Islet of Langerhans (tissue), 1 donor: ENCODE results near the gene ADRA2B.

Experiments
- FAIRE-seq: peaks from one replicate; lab custom pipeline; 2011; peaks lifted over from hg19 to GRCh38; lab: Jason Lieb, UNC

Gene ADRA2B

DNA sequence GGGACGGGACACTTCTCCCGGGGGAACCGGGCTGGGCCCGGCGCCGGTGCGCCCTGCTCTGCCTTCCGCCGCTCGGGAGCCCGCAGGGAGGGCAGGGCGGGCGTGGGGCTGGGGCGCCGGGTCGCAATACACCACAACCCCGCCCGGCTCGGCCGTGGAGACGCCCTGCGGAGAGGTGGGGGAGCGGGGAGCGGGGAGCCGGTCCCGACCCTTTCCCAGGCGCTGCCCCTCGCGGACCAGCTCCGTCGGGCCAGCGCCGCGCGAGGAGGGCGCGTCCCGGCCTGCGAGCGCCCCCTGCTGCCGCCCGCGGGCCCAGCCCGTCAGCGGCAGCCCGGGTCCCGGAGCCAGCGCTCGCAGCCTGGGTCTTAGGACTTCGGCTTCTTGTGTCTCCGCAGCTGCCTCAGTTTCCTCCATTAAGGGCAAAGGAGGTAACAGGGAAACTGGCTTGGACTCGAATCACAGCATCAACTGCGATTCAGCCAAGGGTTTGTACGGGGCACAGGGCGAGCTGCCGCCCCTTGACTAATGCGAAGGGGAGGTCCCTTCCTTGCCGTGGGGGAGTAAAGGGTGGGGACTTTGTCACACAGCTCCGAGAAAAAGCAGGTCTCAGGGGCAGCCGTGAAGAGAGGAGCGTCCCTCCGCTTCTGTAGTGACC, 635 bp upstream of the ADRA2B start:
- FAIRE-seq = no peak

DNA sequence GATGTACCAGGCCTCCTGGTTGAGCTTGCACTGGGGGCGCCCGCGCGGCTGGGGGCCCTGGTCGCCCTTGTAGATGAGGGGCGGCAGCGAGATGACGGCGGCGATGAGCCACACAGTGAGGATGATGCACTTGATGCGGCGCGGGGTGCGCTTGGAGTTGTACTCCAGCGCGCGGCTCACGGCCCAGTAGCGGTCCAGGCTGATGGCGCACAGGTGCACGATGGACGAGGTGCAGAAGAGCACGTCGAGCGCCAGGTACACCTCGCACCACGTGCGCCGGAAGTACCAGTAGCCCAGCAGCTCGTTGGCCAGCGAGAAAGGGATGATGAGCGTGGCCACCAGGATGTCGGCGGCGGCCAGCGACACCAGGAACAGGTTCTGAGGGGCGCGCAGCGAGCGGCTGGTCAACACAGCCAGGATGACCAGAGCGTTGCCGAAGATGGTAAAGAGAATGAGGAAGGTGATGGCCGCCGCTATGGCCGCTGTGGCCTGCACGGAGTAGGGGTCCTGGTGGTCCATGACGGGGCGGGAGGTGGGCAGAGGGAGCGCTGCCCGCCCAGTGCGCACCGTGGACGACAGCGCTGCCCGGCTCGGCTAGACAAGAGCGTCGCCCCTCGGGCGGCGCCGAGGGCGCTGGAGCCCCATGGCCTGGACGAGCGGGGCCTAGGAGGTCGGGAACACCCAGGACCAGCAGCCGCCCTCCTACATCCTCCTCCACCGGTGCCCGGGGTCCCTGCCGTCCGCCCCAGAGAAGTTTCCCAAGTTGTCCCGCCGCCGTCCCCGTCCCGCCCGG, 544 bp downstream of the ADRA2B start:
- FAIRE-seq = no peak

DNA sequence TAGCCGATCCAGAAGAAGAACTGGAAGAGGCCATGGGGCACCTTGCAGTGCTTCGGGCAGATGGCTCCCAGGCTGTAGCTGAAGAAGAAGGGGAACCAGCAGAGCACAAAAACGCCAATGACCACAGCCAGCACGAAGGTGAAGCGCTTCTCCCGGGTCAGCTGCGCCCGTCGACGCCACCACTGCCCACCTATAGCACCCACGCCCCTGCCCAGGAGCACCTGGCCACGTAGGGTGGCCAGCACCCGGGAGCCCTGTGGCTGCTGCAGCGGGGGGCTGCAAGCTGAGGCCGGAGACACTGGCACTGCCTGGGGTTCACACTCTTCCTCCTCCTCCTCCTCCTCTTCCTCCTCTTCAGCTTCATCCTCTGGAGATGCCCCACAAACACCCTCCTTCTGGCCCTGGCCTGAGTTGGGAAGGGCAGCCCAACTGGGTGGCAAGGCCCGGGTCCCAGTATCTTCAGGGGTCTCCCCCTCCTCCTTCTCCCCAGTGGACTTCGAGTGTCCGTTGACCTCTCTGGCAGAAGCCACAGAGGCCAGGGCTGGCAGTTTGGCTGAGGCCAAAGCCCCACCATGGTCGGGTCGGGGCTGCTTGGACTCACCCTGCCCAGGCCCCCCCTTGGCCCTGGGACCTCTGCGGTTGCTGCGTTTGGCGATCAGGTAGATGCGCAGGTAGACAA, 1.3 kb downstream of the ADRA2B start:
- no peak for FAIRE-seq

DNA sequence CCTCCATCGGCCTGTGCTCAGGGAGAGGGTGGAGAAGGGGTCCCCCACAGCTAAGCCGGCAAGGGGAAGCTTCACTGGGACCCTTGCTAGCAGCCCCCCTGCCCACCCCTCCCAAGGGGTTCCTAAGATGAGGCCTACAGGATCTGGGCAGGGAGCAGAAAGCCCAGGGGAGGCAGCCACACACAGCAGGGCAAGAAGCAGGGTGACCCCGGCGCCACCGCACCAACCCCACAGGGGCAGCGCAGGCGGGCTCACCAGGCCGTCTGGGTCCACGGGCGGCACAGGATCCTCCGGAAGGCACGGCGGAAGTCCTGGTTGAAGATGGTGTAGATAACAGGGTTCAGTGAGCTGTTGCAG, 1.8 kb downstream of the ADRA2B start:
- FAIRE-seq = no peak

DNA sequence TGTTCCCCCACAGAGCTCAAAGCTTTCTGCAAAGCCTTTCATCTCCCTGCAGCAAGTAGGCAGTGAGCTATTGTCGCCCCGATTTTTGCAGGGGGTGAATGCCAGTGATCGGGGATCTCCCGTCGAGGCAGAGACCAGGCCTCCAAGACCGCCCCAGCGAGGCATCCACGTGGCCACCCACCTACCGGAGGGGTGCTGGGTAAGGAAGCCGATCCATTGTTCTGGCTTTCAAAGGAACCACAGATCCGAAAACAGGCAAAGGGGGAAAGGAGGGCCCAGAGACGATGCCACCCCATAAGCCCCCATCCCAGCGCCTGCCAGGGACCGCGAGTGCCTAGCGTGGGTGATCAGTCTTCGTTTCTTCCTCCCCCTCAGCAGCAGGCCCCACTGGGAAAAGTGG, 2.4 kb downstream of the ADRA2B start:
- FAIRE-seq = no peak

DNA sequence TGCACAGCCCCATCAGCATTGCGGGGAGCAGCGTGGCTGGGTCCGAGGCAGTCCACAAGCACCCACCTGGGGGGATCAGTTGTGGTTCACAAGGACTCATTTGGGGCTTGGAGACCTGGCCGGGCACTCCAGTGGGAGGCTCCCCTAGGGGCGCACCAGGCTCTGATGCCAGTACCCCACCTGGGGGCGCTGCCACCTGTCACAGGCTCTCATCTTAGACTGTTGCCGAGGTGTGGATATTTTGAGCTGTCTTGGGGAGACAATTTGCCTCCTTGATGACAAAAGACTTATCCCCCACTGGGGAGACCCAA, 3.0 kb downstream of the ADRA2B start:
- no peak for FAIRE-seq

DNA sequence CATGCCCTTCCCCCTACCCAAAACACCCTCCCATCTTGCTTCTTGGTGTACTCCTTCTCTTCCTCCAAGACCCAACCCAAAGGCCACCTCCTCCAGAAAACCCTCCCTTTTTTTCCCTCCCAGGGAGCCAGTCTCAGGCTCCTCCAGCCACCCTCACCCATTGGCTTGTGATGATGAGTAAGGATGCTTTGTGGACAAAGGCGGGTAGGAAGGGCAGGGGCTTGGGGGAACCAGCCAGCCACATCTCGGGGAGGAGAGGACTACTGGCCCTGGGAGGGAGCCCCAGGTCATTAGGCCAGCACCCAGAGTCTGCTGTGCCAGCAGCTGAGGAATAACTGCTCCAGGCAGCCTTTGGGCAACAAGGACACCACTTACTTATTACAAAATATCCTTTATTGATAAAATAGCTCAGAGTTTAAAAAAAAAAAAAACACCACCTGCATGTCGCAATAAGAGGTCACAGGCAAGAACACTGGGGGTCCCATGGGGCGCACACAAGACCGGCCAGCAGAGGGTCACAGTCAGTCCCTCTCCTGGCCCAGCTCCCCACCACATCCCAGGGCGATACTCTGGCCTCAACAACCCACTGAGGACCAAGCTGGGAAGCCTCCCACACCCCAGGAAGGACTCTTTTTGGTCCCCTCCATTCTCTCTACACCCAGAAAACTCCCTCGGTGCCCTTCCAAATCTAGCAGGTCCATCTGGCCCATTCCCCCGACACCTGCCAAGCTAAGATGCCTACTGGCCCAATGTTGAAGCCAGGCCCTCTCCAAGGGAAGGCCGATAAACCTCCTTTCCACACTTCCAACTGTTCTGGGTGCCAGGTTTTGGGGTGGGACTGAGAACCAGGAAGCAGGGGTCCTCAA, 3.6 kb downstream of the ADRA2B start:
- no peak for FAIRE-seq

DNA sequence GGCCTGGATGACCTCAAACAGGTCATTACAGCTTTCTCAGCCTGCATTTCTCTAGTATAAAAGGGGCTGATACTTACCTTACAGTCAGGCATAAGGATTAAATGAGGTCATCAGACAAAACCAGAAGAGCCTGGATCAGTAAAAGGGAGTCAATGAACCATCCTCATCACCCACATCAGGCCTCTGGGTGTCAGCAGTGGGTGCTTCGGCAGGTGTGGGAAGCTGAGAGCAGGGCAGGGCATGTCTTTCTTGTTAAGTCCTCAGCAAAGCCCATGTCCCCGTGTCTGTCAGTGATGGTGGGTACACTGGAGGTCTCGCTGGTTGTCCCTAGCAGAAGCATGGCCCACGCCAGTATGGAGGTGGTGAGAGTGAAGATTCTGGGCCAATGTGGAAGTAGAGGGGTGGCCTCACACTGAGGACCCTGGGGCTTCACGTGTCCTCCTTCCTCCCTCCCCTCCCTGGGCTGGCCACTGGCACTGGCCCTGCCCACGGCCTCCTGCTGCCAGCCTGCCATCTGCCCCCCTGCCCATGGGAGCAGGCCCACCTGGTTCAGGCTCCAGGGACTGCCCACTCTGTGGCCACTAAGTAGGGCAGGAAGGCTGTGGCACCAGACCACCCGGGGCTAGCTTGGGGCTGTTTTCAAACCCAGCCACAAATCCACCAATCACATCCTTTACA, 4.4 kb downstream of the ADRA2B start:
- no peak for FAIRE-seq

DNA sequence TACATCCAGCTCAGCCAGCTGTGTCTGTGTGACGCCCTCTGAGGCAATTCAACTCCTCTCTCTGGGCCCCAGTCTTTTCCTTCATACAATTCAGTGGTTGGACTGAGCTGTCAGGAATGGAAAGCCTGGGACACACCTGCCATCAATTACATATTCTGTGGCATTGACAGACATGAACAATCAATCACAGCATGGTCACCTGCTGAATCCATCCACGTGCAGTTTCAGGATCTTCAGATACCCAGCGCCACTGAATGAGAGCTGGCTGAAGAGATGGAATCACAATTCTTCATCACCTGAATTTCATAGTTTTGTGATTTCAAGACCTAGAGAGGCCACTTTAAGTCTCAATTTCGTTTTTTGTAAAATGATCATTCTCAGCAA, 5.1 kb downstream of the ADRA2B start:
- no peak for FAIRE-seq

DNA sequence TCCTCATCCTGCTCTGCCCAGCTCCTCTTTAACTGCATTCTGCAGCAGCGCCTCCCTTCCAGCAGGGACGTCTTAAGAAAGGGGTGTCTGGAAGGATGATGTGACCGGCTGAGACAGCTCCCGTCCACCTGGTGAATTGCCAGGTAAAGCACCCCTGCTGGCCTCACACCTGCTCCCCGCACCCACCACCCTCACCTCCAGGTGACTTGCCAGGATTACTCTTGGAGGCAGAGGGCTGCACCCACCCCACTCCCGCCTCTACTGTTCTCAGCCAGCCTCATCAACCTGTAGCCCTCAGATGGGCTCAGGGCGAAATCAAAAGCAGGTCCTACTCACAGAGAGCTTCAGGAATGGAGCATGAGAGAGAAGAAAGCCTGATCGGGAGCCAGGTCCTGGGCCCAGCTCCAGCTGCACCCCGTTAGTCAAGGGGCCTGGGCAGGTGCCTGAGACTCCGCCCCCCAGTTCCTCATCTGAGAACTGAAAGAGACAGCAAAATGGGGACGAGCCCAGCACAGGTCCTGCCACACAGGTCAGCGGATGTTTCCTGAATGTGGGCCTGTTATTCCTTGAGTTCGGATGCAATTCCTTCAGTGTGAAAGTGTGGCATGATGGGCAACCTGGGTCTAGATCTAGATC, 5.6 kb downstream of the ADRA2B start:
- no peak for FAIRE-seq

DNA sequence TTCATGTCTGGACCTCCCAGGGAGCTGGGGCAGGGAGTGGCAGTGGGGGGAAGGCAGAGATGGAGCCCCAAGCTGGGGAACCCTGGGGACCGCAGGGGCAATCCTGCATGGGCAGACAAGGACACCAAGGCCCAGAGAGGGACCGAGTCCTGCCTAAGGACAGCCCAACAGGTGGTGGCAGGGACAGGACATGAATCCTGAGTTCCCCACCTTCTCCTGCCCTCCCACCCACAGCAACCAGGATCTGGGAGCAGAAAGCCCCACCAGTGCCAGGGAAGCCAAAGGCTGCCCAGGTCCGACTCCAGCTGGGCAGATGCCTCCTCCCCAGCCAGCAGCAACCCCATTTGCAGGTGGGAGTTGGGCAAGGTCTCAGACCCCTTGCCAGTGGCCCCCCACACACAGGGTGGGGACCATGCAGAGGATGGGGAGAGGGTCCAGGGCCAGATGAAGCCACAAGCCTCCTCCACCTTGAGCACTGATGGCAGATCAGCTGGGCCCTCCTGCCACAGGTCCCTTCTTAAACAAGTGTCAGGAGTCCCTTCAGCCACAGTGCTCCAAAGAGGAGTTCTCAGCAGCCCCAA, 6.3 kb downstream of the ADRA2B start:
- no peak for FAIRE-seq

DNA sequence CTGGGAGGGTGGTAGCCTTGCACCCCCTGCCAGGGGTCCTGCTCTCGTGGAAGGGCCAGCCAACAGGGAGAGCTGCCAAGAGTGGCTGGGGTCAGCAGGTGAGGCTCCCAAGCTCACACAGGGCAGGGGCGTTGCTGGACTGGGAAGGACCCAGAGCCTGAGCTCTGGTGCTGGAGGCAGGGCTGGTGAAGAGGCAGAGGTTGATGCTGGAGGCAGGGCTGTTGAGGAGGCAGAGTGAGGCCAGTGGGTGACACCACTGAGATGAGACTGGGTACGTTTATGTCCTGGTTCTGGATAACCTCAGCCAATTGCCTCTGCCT, 7.0 kb downstream of the ADRA2B start:
- no peak for FAIRE-seq

DNA sequence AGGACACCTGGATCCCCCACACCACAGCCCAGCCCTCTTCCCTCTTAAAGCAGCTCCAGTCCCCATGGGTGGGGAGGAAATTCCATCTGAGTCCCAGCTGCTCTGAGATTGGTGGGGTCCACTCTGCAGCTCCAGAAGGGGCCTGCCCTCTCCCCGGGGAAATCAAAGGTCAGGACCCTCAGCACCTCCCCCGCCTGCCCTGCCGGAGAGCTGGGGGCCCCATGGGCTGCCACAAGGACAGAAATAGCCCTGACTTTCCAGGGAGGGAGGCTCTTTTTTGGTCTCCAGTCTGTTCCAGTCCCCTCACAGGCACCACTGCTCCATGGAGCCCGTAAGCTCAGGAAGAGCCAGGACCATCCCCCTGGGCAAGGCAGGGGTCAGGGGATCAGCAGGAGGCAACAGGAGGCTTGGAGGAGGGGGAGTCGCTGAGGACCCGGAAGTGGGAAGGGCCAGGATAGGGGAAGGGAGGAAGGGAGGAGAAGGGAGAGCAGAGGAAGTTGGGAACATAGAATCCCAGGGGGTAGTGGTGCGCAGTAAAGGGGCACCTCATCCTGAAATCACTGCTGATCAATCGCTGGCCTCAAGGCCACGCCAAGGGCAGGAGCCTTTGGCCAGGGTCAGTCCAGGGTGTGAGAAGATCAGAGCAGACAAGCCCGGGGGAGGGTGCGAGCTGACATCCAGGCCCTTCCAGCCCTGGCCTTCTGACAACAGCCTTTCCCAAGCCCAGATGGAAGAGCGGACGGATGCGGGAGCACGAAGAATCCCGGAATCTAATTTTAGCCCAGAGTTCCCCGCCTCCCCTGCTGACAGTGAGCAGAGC, 7.6 kb downstream of the ADRA2B start:
- FAIRE-seq = no peak

DNA sequence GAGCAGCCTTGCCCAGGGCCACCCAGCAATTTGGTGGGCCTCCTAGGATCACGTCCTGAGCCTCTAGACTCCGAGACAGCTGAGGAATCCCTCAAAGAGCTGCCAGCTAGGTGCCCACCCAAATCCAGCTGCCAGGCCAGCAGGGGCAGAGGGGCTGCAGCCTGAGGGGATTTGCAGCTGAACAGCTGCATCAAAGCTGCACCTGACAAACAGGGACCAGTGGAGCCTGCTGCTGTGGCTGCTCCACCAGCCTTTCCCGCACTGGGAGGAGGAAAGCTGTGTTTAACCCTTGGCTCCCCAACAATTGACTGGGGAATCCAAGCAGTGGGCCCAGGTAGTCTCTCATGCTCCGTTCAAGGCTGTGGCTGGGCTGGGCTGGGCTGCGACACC, 8.2 kb downstream of the ADRA2B start:
- no peak for FAIRE-seq

DNA sequence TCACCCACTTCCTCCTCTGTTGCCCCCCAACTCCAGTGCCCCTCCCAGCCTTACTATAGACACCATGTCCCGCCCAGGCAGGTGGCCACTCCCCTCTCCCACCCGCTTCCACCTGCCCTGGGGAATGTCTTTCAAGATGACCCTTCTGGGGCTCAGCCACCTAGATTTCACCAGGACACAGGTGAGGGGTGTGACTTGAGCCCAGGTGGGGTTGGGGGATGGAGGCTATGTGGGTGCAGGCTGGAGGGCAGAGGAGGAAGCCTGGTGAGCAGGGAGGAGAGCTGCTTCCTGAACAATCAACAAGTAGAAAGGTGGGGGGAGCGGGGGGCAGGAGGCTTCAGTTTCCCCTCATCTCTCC, 8.7 kb downstream of the ADRA2B start:
- FAIRE-seq = no peak

DNA sequence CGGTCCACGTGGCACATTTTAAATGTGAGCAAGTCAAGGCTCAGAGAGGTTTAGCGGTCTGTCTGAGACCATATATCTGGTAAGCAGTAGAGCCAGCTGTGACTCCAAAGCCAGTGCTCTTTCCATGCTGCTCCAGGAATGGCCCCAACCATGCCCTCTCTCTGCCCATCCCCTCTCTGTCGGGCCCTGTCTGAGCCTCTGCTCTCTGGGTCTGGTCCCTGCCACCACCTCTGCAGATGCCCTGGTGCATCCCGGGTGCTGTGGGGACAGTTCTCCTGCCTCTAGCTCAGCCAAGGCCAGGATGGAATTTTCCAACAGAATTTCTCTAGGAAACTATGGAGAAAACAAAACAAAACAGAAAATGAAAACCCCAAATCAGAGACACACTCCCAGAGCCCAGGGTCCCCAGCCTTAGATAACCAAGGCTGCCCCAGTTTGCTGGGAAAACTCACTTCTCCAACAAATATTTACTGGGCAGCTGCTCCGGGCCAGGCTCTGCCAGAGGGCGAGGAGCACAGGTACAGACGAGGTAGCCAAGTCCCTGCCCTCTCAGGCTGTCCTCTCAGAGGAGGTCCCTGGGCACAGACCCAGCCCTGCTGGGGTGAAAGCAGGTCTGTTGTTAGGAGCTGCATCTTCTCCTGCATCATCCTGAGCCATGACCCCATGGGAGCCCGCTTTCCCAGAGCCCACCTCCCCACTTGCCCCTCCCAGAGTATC, 9.2 kb downstream of the ADRA2B start:
- FAIRE-seq = no peak

DNA sequence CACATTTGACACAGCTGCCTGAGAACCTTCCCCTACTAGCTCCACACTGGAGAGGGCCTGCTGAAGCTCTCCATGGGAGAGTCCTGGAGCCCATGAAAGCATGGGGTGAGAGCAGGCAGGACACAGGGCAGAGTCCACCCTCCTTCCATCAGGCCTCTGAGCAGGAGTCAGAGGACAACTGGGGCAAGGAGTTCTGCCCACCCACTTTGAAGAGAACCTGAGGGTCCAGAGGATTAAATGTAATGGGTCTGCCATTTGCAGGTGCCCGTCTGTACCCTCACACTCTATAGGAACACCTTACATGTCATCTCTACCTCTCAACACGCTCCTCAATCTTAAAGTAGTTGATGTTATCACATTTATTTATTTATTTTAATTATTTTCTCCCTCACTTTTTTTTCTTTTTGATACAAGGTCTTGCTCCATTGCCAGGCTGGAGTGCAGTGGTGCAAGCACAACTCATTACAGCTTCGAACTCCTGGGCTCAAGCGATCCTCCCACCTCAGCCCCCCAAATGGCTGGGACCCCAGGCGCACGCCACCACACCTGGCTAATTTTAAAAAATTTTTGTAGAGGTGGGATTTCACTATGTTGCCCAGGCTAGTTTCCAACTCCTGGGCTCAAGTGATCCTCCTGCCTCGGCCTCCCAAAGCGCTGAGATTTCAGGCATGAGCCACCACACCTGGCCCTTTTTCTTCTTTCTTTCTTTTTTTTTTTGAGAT, 10.2 kb downstream of the ADRA2B start:
- FAIRE-seq = no peak

DNA sequence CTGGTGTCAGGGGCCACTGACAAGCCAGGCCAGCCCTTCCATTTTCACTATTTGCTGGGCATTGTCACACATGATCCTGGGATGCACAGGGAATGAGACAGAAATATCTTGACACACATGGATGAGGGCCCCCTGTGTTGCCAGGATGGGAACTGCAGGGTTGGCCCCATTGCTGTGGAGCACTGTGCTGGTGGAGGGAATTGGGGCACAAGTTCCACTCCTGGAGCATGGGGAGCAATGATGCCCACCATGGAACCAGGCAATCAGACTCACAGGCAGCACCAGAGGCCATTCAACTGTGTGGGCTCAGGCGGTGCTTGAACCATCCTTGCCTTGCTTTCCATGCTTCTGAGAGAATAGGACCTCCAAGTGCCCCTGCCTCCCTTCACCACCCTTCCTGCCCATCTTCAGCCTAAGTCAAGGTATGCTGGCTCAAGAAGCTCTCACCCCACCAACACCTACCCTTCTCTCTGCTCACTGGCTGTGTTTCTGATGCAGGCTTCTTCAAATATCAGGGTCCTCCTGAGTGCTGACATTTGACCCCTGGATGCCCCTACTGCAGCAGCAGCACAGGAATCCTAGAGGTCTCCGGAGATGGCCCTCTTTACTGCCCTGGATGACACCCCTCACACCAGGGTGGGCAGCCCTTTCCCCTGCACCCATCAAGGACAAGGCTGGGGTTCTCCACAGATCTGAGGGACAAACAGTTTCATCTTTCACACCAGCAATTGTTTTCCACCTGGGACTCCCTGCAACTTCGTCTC, 11.0 kb downstream of the ADRA2B start:
- no peak for FAIRE-seq

DNA sequence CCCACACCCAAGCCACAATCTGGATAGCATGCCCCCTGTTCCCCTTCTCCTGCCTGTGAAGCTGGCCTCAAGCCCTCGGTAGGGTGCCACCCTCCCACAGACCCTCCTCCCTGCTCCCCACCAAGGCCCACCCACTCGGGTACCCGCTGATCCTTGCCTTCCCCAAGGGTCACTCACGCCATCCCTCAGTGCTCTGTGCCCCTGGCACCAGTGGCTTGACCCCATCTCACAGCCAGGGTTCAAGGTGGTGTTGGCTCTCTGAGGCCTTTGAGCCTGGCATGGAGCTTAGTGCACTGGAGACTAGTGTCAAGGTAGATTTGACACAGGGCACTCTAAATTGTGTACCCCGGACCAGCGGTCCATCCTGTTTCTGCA, 11.9 kb downstream of the ADRA2B start:
- no peak for FAIRE-seq
